Astrocyte (in vitro differentiated cells and primary cell): ENCODE measurements around the gene PKP2. TPM values are rescaled to one million over a fixed set of nuclear protein-coding genes. Genes with fewer than 3 reads are reported as not detected.

Experiments
- DNase-seq: peaks from one replicate; pipeline ENCODE4 v3.0.0-alpha.2; 2010; ENCODE audit warnings: low read depth
- FAIRE-seq: peaks from 2 replicates; lab custom pipeline; 2011; peaks lifted over from hg19 to GRCh38; lab: Jason Lieb, UNC
- H2AFZ ChIP-seq: 2 replicates; pipeline ENCODE4 v1.6.0; 2012; ENCODE audit warnings: low read depth, low read length, inconsistent platforms
- H3K27ac ChIP-seq: 2 replicates; pipeline ENCODE4 v1.5.1; 2011; ENCODE audit warnings: low read depth, low read length, inconsistent platforms
- H3K27me3 ChIP-seq: 2 replicates; pipeline ENCODE4 v1.6.0; 2011; ENCODE audit warnings: low read length, inconsistent platforms; ENCODE audit not compliant: insufficient read depth
- H3K36me3 ChIP-seq: 2 replicates; pipeline ENCODE4 v1.5.1; 2011; ENCODE audit warnings: low read length, inconsistent platforms; ENCODE audit not compliant: insufficient read depth
- H3K4me1 ChIP-seq: 2 replicates; pipeline ENCODE4 v1.5.1; 2011; ENCODE audit warnings: low read length, inconsistent platforms; ENCODE audit not compliant: insufficient read depth
- H3K4me2 ChIP-seq: 2 replicates; pipeline ENCODE4 v1.6.0; 2012; ENCODE audit warnings: low read length, inconsistent platforms
- H3K4me3 ChIP-seq: 2 replicates; pipeline ENCODE4 v1.5.1; 2011; ENCODE audit warnings: low read depth, mild to moderate bottlenecking, low read length, inconsistent platforms; ENCODE audit not compliant: insufficient read depth
- H3K79me2 ChIP-seq: 2 replicates; pipeline ENCODE4 v1.6.0; 2012; ENCODE audit warnings: mild to moderate bottlenecking, low read length, inconsistent platforms; ENCODE audit not compliant: insufficient read depth
- H3K9ac ChIP-seq: 2 replicates; pipeline ENCODE4 v1.6.0; 2012; ENCODE audit warnings: mild to moderate bottlenecking, low read length, inconsistent platforms
- H3K9me3 ChIP-seq: 2 replicates; pipeline ENCODE4 v1.5.1; 2012; ENCODE audit warnings: low read depth, mild to moderate bottlenecking, low read length, inconsistent platforms; ENCODE audit not compliant: insufficient read depth
- H4K20me1 ChIP-seq: 2 replicates; pipeline ENCODE4 v1.6.0; 2012; ENCODE audit warnings: low read length, inconsistent platforms; ENCODE audit not compliant: insufficient read depth
- H3K27ac Mint-ChIP-seq: one replicate; pipeline ENCODE4 v1.8.0; 2021; ENCODE audit warnings: mild to moderate bottlenecking, mixed read lengths; ENCODE audit not compliant: unreplicated experiment
- H3K27me3 Mint-ChIP-seq: one replicate; pipeline ENCODE4 v1.8.0; 2021; ENCODE audit warnings: low read depth, mixed read lengths; ENCODE audit not compliant: unreplicated experiment
- H3K36me3 Mint-ChIP-seq: one replicate; pipeline ENCODE4 v1.8.0; 2021; ENCODE audit warnings: low read depth, mixed read lengths; ENCODE audit not compliant: unreplicated experiment
- H3K4me1 Mint-ChIP-seq: one replicate; pipeline ENCODE4 v1.8.0; 2021; ENCODE audit warnings: low read depth, mixed read lengths; ENCODE audit not compliant: unreplicated experiment
- H3K4me3 Mint-ChIP-seq: one replicate; pipeline ENCODE4 v1.8.0; 2021; ENCODE audit warnings: mild to moderate bottlenecking, moderate library complexity, mixed read lengths; ENCODE audit not compliant: unreplicated experiment
- H3K9me3 Mint-ChIP-seq: one replicate; pipeline ENCODE4 v1.8.0; 2021; ENCODE audit warnings: mild to moderate bottlenecking, mixed read lengths; ENCODE audit not compliant: unreplicated experiment
- CTCF ChIP-seq: IDR thresholded peaks from 2 replicates; pipeline ENCODE4 v1.5.1; 2011; ENCODE audit warnings: low read depth, mild to moderate bottlenecking, inconsistent platforms, low read length, moderate library complexity; ENCODE audit not compliant: insufficient read depth
- EZH2 ChIP-seq: IDR thresholded peaks from 2 replicates; pipeline ENCODE4 v1.6.1; 2012; ENCODE audit warnings: mild to moderate bottlenecking, low read length, inconsistent platforms; ENCODE audit not compliant: insufficient read depth
- total RNA-seq: library from RNA; stranded (reverse); gene quantifications from 2 replicates; pipeline ENCODE4 v1.2.1, GENCODE V29; 2021

PKP2 gene
- total RNA-seq, 1 donor from 2014 or later = 35.4 TPM

- Histone ChIP-seq H4K20me1 (no peaks in the 10 kb centered on the region), H3K9ac (no peak overlapping the region), H3K9me3 (no peaks in the 10 kb centered on the region), H3K36me3 (no peaks in the 10 kb centered on the region), H3K4me1 (no peaks in the 10 kb centered on the region), H3K4me3 (no peak overlapping the region), H3K27me3 (no peaks in the 10 kb centered on the region), H2AFZ (no peak overlapping the region), H3K27ac (no peak overlapping the region), H3K4me2 (no peak overlapping the region), H3K79me2 (no peaks in the 10 kb centered on the region)
- Mint-ChIP-seq H3K27me3 (no peaks in the 10 kb centered on the region), H3K9me3 (no peaks in the 10 kb centered on the region), H3K4me1 (peaks cover 14% of the 10 kb centered on the region), H3K27ac (no peak overlapping the region), H3K36me3 (peaks cover 5% of the 10 kb centered on the region), H3K4me3 (no peak overlapping the region)
- TF ChIP-seq EZH2 (no peak), CTCF (no peak)
- DNase-seq = no peak
- no peak for FAIRE-seq
These were observed 74.2 kb downstream of the PKP2 start for GRCh38 chr12:32822344-32822743.

DNA sequence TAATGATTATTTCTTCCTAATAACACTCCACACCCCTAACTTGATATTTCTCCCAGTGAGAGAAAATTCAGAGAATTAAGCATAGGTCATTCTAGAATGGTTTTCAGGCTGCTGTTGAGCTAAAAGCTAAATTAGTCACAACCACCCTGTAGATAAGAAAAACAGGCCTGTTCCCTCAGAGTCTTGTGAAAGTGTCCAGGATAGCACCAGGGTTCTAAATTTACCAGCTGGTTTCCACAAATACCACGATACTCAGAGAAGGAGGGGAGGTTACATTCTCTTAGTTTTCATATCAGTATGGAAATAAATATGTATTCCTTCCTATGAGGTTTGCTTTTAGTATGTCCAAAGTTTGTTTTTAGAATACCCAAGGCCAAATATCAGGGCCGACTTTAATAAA, 74.9 kb downstream of the PKP2 start:
- FAIRE-seq (no peak), DNase-seq (peak; percentile 37)
- TF ChIP-seq CTCF (no peak), EZH2 (no peak)
- H3K36me3 ChIP-seq = no peaks in the 10 kb centered on the region
- H3K79me2 ChIP-seq = no peaks in the 10 kb centered on the region
- no peaks in the 10 kb centered on the region for H3K27me3 ChIP-seq
- no peaks in the 10 kb centered on the region for H3K27me3 Mint-ChIP-seq
- H3K27ac ChIP-seq = peak overlapping the region; percentile 37
- no peaks in the 10 kb centered on the region for H3K9me3 ChIP-seq
- H3K4me1 ChIP-seq = no peaks in the 10 kb centered on the region
- H3K4me3 ChIP-seq = no peak overlapping the region
- no peaks in the 10 kb centered on the region for H3K9me3 Mint-ChIP-seq
- H2AFZ ChIP-seq = no peak overlapping the region
- H3K4me3 Mint-ChIP-seq = no peak overlapping the region
- peaks cover 14% of the 10 kb centered on the region for H3K4me1 Mint-ChIP-seq
- H3K27ac Mint-ChIP-seq = peak overlapping the region; percentile 34
- H3K36me3 Mint-ChIP-seq = peaks cover 7% of the 10 kb centered on the region
- no peaks in the 10 kb centered on the region for H4K20me1 ChIP-seq
- no peak overlapping the region for H3K4me2 ChIP-seq
- H3K9ac ChIP-seq = no peak overlapping the region

GRCh38 chr12:32821293-32821692, 75.3 kb downstream of the PKP2 start:
- Mint-ChIP-seq H3K4me1 (peaks cover 14% of the 10 kb centered on the region), H3K4me3 (no peak overlapping the region), H3K36me3 (peaks cover 7% of the 10 kb centered on the region), H3K27ac (peak overlapping the region; percentile 62), H3K27me3 (no peaks in the 10 kb centered on the region), H3K9me3 (no peaks in the 10 kb centered on the region)
- FAIRE-seq (no peak), DNase-seq (peak; percentile 36)
- TF ChIP-seq EZH2 = no peak
- TF ChIP-seq CTCF = no peak
- Histone ChIP-seq H3K9me3 (no peaks in the 10 kb centered on the region), H2AFZ (no peak overlapping the region), H4K20me1 (no peaks in the 10 kb centered on the region), H3K36me3 (no peaks in the 10 kb centered on the region), H3K9ac (no peak overlapping the region), H3K27me3 (no peaks in the 10 kb centered on the region), H3K4me1 (no peaks in the 10 kb centered on the region), H3K4me3 (no peak overlapping the region), H3K79me2 (no peaks in the 10 kb centered on the region), H3K27ac (peak overlapping the region; percentile 37), H3K4me2 (no peak overlapping the region)
